MV-4-11 (cell line): ENCODE measurements around the gene ZIC3.
"Not testable (repeated sequence)": the region's sequence is repeated elsewhere in the genome, so short reads cannot be mapped to it uniquely, and the experiment has no call there.

Source experiments
- DNase-seq: peaks from one replicate; lab custom pipeline; 2025; lab: John Stamatoyannopoulos, UW

ZIC3 gene

DNA sequence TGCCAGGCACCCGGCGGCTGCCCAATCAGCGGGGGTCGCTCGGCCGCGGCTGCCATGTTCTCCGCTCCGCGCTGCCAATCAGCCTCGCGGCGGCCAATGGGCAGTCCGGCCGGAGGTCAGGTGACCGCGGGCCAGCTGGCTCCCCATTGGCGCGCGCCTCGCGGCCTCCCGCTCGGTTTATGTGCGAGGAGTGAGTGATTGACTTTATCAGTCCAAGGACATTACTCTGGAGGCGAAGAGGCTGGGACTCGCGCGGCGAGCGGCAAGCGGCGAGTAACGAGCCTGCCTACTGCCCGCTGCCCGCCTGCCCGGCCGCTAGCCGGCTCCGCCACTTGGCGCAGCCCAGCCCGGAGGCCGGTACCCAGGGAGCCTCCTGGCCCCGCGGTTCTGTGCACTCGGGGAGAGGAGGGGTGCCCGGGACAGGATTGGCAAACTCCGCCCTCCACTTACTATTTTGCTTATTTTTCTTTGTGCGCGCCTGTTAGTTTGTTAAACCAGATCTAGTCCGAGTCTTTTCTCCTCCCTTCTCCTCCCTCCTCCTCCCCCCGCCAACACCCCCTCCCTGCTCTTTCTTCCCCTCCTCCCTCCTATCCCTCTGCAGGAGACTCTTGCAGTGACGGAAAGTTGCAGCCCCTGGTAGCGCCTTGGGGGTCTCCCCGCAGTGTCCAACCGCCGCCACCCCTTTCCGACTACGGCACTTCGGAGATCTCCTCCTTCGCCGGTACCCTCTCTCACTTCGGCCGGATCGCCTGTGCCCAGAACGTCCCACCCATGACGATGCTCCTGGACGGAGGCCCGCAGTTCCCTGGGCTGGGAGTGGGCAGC is at the start of gene ZIC3:
Gene ZIC3 (plus strand): TSS at position 207 of the 825 bp plus-strand sequence. CDS start 565 bp downstream, at position 772.
- no peak for DNase-seq

DNA sequence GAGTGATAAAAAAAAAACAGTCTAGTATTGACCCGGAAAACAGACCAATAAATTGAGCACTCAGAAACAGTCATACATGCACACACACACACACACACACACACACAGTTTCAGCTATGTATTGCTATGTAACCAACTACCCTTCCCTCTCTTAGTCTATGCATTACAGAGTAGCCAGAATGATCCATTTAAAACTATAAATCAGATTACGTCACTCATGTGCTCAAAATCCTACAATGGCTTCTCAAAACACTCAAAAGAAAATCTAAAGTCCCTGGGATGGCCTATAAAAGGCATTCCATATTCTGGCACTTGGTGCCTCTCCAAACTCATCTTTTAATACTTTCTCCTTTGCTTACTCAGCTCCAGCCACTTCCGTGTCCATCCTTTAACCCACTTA is 46.5 kb upstream of the ZIC3 start:
- DNase-seq, result no peak

DNA sequence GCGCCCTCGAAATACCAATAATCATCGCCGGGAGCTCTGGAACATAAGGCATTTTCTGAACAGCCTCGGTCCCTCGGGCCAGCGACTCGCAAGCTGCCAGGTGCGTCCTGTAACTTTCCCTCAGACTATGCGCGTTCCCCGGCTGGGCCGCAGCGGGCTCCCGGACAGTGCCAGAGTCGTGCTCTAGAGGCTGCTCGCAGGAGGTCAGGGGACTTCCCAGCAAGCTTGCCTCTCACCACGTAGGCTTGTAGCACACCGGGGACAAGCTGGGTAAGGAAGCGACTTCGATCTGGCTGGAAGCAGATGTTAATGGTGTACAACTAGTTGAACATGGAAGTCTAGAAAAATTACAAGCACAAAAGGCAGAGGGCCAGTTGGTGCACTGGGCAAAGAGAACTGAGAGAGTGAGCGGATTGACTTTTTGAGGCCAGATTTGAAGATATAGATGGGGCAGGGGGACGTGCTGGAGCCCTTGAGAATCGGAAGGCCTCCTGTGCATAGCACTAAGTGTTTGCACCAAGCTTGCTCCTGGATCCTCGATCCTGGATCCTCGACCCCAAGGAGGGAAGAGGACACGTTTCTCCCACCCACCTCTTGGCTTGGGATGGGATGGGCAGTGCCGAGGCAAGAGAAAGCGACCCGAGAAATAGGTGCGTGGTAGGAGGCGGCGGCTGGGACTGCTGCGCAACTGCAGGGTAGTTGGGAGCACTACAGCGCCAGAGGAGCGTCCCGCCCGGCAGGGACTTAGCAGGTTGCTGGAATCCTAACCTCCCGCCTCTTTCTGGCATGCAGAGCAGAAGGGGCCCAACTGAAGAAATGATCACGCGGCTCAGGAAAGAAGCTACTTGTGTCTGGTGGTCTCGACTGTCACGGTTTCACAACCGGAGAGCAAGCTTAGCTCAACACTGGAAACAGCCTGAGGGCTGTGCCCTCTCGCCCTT is 19.9 kb upstream of the ZIC3 start:
- no peak for DNase-seq

DNA sequence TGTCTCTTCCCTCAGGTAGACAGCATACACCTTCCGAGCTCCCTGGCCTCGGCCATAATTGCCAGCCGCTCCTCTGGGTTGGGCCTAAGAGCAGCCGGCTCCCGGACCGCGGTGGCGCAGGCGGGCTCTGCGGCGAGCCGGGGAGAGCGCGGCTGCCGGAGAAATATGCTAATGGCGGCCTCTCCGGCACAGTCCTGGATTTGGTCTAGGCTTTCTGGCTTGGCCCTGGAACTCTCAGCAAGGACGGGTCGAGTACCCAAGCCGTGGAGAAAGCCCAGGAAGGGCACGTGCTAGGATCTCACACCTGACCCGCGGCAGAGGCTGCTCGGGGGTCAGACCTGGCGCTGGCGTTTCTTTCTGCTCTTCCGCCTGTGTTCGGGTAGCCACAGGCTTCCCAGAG is 18.6 kb upstream of the ZIC3 start:
- no peak for DNase-seq

DNA sequence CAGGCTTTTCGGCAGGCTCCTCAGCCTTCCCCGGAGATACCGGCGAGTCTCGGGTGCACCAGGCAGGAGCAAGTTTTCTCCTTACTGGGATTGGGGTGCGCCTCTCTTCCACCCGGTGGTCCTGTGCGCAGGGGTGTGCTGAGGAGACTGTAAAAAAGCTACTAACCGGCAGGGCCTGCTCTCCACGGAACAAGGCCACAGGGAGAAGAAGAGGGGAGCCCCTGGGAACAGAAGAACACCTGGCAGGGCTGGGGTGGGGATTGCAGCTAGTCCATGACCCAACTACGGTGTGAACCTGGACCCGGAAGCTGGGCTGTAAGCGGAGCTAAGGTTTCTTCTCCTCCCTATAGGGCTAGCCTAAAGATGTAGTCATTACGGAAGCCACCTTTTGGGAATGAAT is 17.7 kb upstream of the ZIC3 start:
- no peak for DNase-seq

DNA sequence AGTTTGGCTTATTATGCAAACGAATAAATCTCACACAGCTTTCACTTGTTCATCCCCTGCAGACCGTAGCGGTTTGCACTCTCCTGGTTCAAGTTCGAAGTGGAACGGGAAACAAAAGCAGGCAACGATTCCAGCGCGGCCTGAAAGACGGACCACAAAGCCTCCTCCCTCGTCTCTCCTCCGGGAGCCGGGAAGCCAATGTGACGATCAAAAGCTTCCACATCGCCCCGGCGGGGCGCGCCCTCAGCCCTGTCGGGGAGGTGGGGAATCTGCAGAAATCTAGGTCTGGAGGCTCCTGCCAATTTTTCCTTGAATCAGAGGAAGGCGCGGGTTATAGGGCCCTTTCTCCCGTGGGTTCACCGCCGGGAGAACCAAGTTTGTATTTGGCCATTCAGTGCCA is 16.9 kb upstream of the ZIC3 start:
- DNase-seq, result no peak

DNA sequence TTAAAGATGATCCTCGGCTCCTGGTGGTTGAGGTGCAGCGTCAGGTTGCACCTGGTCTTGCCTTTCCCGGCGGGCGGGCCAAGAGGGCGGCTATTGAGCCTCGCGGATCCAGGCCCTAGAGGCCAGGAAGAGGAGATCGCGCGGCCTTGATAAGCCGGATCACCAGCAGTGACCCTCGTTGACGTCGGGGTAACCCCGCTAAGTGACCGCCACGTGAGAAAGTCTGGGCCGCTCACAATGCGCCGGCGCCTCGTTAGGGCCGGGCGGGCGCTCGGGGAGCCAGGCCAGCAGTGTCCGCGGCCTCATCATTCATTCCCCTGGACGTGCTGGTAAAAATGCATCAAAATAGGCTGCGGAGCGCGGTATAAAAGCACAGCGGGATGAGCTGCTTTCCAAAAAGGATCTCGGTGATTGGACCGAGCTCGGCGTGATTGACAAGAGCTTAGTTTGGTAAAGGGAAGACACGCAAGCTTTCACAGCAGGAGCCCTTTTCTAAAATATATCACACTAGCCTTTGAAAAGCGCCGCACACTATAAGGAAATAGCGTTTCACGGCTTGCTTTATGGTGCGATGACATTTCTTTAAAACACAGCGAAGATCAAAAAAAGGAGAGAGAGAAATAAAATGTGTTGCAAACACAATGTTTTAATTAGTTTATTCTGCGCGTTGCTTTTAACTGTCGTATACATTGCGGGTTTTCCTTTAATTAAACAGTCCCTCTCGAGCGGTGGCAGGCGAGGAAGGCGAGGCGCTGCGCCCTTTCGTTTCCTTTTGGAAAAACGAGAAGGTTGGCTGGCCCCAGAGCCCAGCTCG is 15.9 kb upstream of the ZIC3 start:
- DNase-seq, result no peak

DNA sequence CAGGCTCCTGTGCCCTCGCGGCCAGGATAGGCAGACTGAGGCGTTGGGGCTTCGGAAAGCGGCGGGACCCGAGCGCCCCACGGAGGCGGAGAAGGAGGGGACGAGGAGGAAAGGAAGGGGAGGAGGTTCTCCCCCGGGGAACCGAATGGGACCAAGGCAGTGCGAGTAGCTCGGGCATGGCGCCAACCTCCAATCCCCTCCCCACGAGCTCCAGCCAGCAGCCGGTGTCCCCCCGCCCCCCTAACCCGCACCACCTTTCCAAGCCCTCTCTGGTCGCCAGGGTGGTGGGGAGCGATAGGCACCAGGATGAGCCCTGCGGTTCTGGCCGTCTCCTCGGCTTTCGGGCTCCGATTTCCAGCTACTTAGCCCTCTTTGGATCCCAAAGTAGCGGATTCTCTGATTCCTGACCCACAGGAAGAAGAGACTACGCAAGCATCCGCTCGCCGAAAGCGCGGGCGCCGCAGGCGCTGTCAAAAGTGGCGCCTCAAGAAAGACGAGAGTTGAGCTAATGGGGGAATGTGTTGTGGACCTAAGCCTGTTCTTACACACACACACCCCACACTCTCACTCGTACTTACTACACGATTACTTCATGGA is 15.2 kb upstream of the ZIC3 start:
- DNase-seq, result no peak

DNA sequence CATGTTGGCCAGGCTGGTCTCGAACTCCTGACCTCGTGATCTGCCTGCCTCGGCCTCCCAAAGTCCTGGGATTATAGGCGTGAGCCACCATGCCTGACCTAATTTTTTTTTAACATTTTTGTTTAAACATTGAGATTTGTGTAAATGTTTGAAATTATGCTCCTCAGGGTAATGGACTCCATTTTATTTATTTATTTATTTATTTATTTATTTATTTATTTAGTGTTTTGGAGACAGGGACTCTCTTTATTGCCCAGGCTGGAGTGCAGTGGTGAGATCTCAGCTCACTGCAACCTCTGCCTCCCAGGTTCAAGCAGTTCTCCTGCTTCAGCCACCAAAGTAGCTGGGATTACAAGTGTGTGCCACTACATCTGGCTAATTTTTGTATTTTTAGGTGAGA is 13.8 kb upstream of the ZIC3 start:
- not testable (repeated sequence) for DNase-seq

DNA sequence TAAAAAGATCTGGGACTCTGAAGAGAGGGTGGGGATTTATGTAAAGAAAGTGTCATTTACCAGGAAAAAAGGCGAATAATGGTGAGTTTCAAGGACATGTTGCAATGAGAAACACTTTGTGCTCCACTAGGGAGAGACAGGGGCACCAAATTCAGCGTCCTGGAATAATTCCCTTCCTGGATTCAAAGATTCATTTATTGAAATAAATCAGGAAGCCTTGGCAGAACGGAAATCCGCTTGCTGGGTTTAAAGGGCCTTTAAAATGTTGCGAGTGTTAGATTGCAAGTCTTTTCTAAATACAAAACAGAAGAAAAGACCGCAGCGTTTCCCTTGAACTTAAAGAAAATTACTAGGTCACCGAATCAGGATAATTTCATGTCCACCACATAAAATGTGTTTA is 3.8 kb upstream of the ZIC3 start:
- no peak for DNase-seq

DNA sequence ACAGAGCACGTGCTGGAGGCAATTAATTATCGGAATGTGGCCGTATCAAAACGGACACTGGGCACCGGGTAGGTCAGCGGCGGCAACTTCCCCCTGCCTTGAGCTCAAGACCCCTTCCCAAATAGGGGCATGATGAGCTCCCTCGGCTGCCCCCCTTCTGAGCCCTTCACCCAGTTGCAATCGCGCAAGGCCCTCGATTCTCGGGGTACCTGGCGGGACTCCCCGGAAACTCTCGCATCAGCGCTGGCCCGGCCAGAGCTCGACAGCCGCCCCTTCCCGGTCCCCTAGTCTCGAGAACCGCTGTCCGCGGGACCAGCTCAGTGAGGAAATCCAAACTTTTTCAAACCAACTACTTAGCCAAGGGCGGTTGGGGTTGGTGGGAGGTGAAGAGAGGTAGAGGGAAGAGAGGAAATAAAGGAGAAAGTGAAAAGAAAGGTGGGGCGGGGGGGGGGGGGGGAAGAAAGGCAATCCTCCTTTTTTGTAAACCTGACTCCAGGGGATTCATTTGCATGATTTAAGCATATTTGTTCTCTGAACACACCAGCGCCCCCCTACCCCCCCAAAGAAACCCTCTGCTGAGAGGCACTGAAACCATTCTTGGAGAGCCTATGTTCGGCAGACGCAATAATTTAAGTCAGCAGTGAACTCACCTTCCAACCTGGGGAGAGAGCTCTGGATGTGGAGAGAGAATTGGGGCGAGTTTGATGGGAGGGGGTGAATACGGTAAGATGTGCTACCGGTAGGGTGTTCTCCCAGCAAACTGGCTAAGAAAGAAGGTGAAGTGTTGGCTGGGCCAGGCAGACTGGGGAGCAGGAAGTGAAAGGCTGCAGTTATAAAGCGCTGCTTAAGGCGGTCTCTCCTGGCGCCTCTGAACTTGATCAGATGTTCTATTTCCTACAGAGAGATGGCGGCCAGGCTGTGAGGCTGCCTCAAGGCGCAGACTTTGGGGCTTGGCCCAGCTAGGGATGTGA is 2.0 kb upstream of the ZIC3 start:
- no peak for DNase-seq

DNA sequence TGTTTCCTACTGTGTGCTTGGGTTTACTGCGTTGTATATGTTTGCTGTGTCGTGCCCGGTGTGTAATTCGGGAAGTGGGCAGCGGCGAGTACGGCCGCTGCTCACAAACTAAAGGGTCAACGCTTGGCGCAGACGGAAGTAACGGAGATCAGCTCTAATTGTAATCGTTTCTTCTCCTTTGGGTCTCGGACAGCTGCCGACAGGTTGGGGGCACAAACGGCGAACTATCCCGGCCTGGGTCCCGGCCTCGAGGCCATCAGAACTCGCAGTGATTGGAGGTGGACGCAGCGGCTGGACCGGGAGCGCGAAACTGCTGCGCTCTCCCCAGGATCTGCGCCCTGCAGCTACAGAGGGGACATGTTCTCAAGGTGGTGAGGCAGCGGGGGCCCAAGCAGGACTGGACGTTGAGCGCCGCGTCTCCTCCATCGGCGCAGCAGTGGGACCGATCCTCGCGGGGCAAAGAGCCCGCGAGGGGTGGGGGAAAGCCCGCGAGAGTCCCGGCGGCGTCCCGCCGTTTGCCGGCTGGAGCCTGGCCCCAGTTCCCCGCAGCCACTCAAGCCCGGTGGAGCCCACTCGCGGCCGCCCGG is 516 bp upstream of the ZIC3 start:
- no peak for DNase-seq

DNA sequence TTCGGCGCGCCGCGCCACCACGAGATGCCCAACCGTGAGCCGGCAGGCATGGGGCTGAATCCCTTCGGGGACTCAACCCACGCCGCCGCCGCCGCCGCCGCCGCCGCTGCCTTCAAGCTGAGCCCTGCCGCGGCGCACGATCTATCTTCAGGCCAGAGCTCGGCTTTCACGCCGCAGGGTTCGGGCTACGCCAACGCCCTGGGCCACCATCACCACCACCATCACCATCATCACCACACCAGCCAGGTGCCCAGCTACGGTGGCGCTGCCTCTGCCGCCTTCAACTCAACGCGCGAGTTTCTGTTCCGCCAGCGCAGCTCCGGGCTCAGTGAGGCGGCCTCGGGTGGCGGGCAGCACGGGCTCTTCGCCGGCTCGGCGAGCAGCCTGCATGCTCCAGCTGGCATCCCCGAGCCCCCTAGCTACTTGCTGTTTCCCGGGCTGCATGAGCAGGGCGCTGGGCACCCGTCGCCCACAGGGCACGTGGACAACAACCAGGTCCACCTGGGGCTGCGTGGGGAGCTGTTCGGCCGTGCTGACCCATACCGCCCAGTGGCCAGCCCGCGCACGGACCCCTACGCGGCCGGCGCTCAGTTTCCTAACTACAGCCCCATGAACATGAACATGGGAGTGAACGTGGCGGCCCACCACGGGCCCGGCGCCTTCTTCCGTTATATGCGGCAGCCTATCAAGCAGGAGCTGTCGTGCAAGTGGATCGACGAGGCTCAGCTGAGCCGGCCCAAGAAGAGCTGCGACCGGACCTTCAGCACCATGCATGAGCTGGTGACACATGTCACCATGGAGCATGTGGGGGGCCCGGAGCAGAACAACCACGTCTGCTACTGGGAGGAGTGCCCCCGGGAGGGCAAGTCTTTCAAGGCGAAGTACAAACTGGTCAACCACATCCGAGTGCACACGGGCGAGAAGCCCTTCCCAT is 1.1 kb downstream of the ZIC3 start:
- no peak for DNase-seq

DNA sequence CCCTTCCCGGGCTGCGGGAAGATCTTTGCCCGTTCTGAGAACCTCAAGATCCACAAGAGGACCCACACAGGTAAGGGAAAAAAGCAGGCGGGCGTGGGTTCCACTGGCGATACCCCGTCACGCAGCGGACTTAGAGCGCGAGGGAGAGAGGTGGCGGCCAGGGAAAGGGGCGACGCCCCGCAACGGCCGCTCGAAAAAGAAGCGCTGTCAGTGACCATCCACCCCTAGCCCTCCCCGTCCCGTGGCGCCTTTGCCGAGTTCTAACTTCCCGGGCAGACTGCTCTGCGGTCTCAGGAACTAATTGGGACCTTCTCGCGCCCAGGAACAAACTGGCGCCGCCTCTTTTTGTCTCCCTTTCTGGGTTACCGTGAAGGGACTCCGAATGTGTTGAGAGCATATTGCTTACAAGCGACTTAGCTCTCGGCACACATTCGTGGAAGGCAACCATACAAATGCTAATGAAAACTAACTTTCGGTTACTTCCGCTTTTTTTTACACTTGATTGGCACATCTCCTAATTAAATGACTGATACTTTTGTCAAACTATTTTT is 1.8 kb downstream of the ZIC3 start:
- DNase-seq, result no peak

DNA sequence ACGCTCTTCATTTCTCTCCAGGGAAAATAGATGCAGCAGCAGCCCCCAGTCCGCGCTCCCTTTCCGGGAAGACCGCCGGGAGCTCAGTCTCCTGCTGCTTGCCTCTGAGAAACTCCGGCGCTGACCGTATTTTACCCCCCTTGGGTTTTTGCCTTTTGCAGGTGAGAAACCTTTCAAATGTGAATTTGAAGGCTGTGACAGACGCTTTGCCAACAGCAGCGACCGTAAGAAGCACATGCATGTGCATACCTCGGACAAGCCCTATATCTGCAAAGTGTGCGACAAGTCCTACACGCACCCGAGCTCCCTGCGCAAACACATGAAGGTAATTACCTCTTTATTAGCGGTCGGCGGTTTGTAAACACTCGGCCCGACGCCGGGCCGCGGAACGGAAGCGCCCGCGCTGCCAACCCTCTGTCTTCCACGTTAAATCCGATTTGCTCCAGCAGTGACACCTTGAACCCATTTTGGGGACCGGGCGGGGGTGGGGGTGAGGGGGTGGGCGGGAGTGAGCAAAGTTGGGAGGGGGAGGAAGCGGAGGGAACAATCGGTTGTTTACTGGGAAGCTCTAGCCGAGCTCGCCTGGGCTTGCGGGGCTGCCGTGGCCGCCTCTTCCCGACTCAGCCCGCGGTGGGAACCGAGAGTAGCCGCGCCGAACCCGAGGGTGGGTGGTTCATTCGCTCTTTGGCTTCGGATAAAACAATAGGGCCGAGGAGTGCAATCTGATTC is 3.0 kb downstream of the ZIC3 start:
- no peak for DNase-seq

DNA sequence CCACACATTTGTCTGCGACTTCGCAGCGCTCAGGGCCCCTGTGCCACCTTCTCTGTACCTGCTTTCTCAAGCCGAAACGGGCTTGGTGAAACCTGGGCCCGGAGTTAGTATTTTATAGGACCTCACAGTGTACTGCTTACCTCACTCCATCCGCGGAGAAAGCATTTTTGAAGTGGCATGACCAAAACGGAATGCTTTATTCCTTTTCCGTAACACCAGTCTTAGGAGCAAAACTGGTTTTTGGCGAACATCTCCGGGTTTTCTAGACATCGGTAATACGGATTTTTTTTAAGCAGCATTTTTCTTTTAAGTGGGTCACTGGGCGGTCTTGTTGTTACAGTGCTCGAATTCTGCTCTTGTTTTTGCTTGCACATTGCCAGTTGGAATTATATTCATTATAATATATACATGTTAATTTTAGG is 3.6 kb downstream of the ZIC3 start:
- no peak for DNase-seq

DNA sequence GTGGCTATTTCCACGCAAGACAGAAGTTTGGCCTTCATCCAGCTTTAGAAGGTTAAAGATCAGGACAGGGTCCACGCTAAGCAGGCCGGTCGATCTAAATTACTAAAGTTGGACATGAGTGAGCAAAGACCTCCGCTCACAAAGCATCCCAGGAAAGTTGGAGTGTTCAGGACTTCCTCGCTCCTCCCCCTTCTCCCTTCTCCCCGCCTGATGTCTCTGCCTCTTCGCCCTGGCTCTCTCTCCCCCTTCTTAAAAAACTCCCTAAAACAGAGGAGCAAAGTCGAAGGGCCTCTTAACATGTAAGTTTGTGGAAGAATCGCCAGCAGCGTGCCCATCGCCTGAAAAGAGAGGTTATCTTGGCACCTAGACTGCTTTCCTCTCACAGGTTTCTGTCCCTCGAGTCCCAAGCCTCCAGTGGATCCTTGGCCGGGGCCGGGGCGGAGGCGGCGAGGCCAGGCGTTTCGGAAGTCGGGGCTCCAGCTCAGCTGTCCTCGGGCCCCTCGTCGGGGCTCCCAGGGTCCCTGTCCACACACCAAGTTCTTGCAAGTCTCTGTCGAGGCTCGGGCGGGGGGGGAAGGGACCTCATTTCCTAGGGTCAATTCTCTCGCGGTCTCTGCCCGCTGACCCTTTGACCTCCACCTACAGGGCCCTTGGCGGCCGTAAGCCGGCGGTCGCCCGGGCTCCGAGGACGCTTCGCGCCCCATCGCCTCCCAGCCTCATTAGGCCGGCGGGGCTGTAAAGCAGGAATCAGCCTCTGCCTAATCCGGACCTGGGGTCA is 7.6 kb downstream of the ZIC3 start:
- no peak for DNase-seq
